Sigmoid colon (tissue), 7 donors: ENCODE measurements around the gene MDM4. TPM values are rescaled to one million over a fixed set of nuclear protein-coding genes. Genes with fewer than 3 reads are reported as not detected.
A peak's percentile ranks its signal among the peaks of the same experiment; 100 is the strongest.
"Not testable (repeated sequence)": the region's sequence is repeated elsewhere in the genome, so short reads cannot be mapped to it uniquely, and the experiment has no call there.

Source experiments
- DNase-seq: peaks from one replicate; pipeline ENCODE4 v3.0.0-alpha.2; 2019
- H3K27ac ChIP-seq, 4 donors: fragments of 200-600 bp; sonication (generic); one replicate each; pipeline ENCODE4 v1.5.1; 2016 to 2019; ENCODE audit warnings: mild to moderate bottlenecking in 1 of 4
- H3K27me3 ChIP-seq, 3 donors: fragments of 200-600 bp; sonication (generic); one replicate each; pipeline ENCODE4 v1.5.1; 2019; ENCODE audit warnings: mild to moderate bottlenecking in 1 of 3
- H3K36me3 ChIP-seq, 4 donors: fragments of 200-600 bp; sonication (generic); one replicate each; pipeline ENCODE4 v1.5.1; 2016 to 2019
- H3K4me1 ChIP-seq, 4 donors: fragments of 200-600 bp; sonication (generic); one replicate each; pipeline ENCODE4 v1.5.1; 2017 to 2019
- H3K4me3 ChIP-seq, 4 donors: fragments of 200-600 bp; sonication (generic); one replicate each; pipeline ENCODE4 v1.5.1; 2017 to 2019; ENCODE audit warnings: mild to moderate bottlenecking in 2 of 4, moderate library complexity in 1 of 4
- H3K9me3 ChIP-seq, 4 donors: fragments of 200-600 bp in 3 of 4; sonication (generic) in 3 of 4; one replicate each; pipeline versions ENCODE4 v1.5.1 to v1.6.1; 2013 to 2019
- CTCF ChIP-seq, 4 experiments: fragments of 450-650 bp in 3 of 4; fragments of 200-600 bp in 1 of 4; IDR thresholded peaks; one replicate each; pipeline ENCODE4 v1.5.1; 2016 to 2019; ENCODE audit warnings: antibody characterized with exemption in 4 of 4, mild to moderate bottlenecking in 3 of 4, moderate library complexity in 2 of 4
- EP300 ChIP-seq, 4 donors: sonication (generic); formaldehyde crosslinking; IDR thresholded peaks; one replicate each; pipeline ENCODE4 v1.6.1; 2017; ENCODE audit warnings: antibody characterized with exemption in 4 of 4
- POLR2A ChIP-seq, 2 donors: fragments of 450-650 bp; IDR thresholded peaks; one replicate each; pipeline ENCODE4 v1.6.1; 2016; ENCODE audit warnings: antibody characterized with exemption in 2 of 2, mild to moderate bottlenecking in 2 of 2, moderate library complexity in 2 of 2
- POLR2AphosphoS5 ChIP-seq, 4 donors: sonication (generic); formaldehyde crosslinking; IDR thresholded peaks; one replicate each; pipeline ENCODE4 v1.6.1; 2017; ENCODE audit warnings: antibody characterized with exemption in 4 of 4
- WGBS, 2 donors: extraction: QIAGEN DNeasy Blood & Tissue Kit; methylation state at CpG; one replicate each; pipeline ENCODE4 v1.1.7; 2013; 5-methylcytosine and 5-hydroxymethylcytosine counted together
- intact Hi-C: fragments of 100-400 bp; cut with DNase I; formaldehyde crosslinking; loops from one replicate; pipeline ENCODE4 v1.15.1; 2023
- polyA plus RNA-seq, 3 donors: library from polyadenylated mRNA; stranded (reverse); fragments of 200-250 nt; gene quantifications; one replicate each; pipeline ENCODE4 v1.2.3, GENCODE V29; 2013
- total RNA-seq, 4 donors: library from RNA; depleted of rRNA; stranded (reverse); fragments of >200 nt; gene quantifications; one replicate each; pipeline ENCODE4 v1.1.0, GENCODE V29; 2016
- donor health status: healthy with polysubstance abuse.
- donor health status: Bipolar disorder and iron deficiency.
- donor health status: healthy.

MDM4 gene
- total and polyA plus RNA-seq, 7 donors = 1.2 to 82.0 (median 48.2) TPM

DNA sequence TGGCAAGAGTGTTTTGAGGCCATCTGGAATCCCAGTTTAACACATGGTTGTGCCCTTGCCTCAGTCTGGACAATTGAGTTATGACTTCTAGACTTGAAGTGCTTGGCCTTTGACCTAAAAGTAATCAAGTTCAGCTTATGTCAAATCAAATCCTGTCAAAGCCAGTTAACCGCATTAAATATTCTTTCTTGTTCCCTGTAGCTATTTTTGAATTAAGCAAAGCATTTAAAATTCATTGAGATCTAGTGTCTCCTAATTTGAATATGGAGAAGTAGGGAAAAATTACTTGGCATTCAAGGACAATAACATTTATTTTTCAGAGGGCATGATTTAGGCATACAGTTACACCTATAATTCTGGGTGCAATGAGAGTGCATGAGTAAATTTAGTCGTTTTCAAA lies 32.1 kb downstream of the MDM4 start:
- DNase-seq = no peak
- no peak overlapping the region for H3K4me3 ChIP-seq
- TF ChIP-seq CTCF (IDR thresholded peaks at IDR 0.05) = no peak
- TF ChIP-seq POLR2AphosphoS5 (IDR thresholded peaks at IDR 0.05) = no peak
- TF ChIP-seq EP300 (IDR thresholded peaks at IDR 0.05) = no peak
- no peak for TF ChIP-seq POLR2A (IDR thresholded peaks at IDR 0.05)
- no peaks in the 10 kb centered on the region for H3K27me3 ChIP-seq
- 93 to 94% methylated on average over 2 of the region's 2 CpGs for WGBS, 2 donors
- H3K4me1 ChIP-seq = peaks cover 0 to under 1% (median 0%) of the 10 kb centered on the region in 4 donors
- intact Hi-C loops = no loop called here
- H3K36me3 ChIP-seq = peaks cover 17 to 97% (median 47%) of the 10 kb centered on the region in 4 donors
- no peaks in the 10 kb centered on the region for H3K9me3 ChIP-seq
- no peak overlapping the region for H3K27ac ChIP-seq

- Histone ChIP-seq H3K4me3 (no peak overlapping the region), H3K9me3 (no peaks in the 10 kb centered on the region), H3K27ac (no peak overlapping the region), H3K36me3 (peaks cover 8 to 90% (median 39%) of the 10 kb centered on the region in 4 donors), H3K27me3 (no peaks in the 10 kb centered on the region), H3K4me1 (peaks cover 0 to 11% (median 7%) of the 10 kb centered on the region in 4 donors)
- DNase-seq = no peak
- WGBS, 2 donors = 93 to 96% methylated on average over 6 of the region's 6 CpGs
- no peak for TF ChIP-seq POLR2AphosphoS5 (IDR thresholded peaks at IDR 0.05)
- no peak for TF ChIP-seq CTCF (IDR thresholded peaks at IDR 0.05)
- no peak for TF ChIP-seq POLR2A (IDR thresholded peaks at IDR 0.05)
- TF ChIP-seq EP300 (IDR thresholded peaks at IDR 0.05) = no peak
- intact Hi-C loops = no loop called here
Measured at GRCh38 chr1:204549313-204549712, 33.1 kb downstream of the MDM4 start.

DNA sequence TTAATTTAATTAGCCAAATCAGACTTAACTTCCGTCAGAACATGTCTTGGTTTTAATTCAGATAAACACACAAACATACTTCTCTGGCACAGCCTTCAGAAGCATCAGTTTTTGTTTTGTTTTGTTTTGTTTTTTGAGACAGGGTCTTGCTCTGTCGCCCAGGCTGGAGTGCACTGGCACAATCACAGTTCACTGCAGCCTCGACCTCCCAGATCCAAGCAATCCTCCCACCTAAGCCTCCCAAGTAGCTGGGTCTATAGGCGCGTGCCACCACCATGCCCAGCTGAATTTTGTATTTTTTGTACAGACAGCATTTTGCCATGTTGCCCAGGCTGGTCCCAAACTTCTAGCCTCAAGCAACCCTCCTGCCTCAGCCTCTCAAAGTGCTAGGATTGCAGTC lies 34.7 kb downstream of the MDM4 start:
- H3K36me3 ChIP-seq = peaks cover 8 to 74% (median 35%) of the 10 kb centered on the region in 4 donors
- H3K4me3 ChIP-seq = no peak overlapping the region
- no peak for DNase-seq
- TF ChIP-seq CTCF (IDR thresholded peaks at IDR 0.05) (no peak), POLR2A (IDR thresholded peaks at IDR 0.05) (no peak), POLR2AphosphoS5 (IDR thresholded peaks at IDR 0.05) (no peak), EP300 (IDR thresholded peaks at IDR 0.05) (no peak)
- intact Hi-C loops = no loop called here
- 76 to 90% methylated on average over 5 of the region's 5 CpGs for WGBS, 2 donors
- H3K9me3 ChIP-seq = no peaks in the 10 kb centered on the region
- no peaks in the 10 kb centered on the region for H3K27me3 ChIP-seq
- peaks cover 0 to 16% (median 10%) of the 10 kb centered on the region in 4 donors for H3K4me1 ChIP-seq
- H3K27ac ChIP-seq = no peak overlapping the region

- WGBS, 2 donors = 81 to 88% methylated on average over 7 of the region's 7 CpGs
- Histone ChIP-seq H3K27me3 (no peaks in the 10 kb centered on the region), H3K4me3 (no peak overlapping the region), H3K9me3 (no peaks in the 10 kb centered on the region), H3K27ac (no peak overlapping the region), H3K4me1 (peaks cover 0 to 16% (median 10%) of the 10 kb centered on the region in 4 donors), H3K36me3 (peaks cover 0 to 41% (median 7%) of the 10 kb centered on the region in 4 donors)
- DNase-seq = no peak
- intact Hi-C loops = no loop called here
- no peak for TF ChIP-seq POLR2A (IDR thresholded peaks at IDR 0.05)
Measured at GRCh38 chr1:204556458-204557052, 40.3 kb downstream of the MDM4 start.

DNA sequence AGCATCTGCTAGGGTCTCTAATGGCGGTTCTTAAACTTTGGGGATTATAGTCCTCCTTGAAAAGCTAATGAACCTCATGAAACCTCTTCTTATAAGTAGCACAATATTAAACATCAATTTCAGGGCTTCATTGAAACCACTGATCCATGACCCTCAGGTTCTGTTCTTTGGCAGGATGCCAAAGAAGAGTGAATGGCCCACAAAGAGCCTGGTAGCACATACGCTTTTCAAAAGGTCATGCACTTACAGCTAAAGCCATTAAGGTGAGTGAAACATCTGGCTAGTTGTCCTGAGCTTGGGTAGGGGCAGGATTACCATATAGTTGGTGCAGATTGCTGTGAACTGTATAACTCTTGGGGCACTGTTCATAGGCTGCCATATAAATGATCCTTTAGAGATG lies 42.3 kb downstream of the MDM4 start:
- intact Hi-C loops = no loop called here
- Histone ChIP-seq H3K4me1 (peaks cover 0 to 14% (median 10%) of the 10 kb centered on the region in 4 donors), H3K36me3 (peaks cover 0 to 40% (median 10%) of the 10 kb centered on the region in 4 donors), H3K27ac (no peak overlapping the region), H3K9me3 (no peaks in the 10 kb centered on the region), H3K4me3 (no peak overlapping the region), H3K27me3 (no peaks in the 10 kb centered on the region)
- WGBS, 2 donors = 84 to 90% methylated on average over 2 of the region's 2 CpGs
- no peak for TF ChIP-seq POLR2A (IDR thresholded peaks at IDR 0.05)
- TF ChIP-seq POLR2AphosphoS5 (IDR thresholded peaks at IDR 0.05) = peak in 1 of 4 donors; percentile 18
- no peak for DNase-seq

- H3K4me1 ChIP-seq, H3K9me3 ChIP-seq, H3K27ac ChIP-seq, H3K4me3 ChIP-seq, intact Hi-C loops, H3K27me3 ChIP-seq, DNase-seq: not testable (repeated sequence)
- 81 to 88% methylated on average over 6 of the region's 6 CpGs for WGBS, 2 donors
- H3K36me3 ChIP-seq = peaks cover 0 to 42% (median 10%) of the 10 kb centered on the region in 4 donors
Measured at GRCh38 chr1:204560002-204560401, 43.8 kb downstream of the MDM4 start.
